Uterus (tissue), 2 donors: ENCODE data around the gene DBR1.

Source experiments
- POLR2A ChIP-seq, 2 donors: fragments of 450-650 bp; IDR thresholded peaks; one replicate each; pipeline ENCODE4 v1.6.1; 2016; ENCODE audit warnings: antibody characterized with exemption in 2 of 2, mild to moderate bottlenecking in 1 of 2, moderate library complexity in 1 of 2
- TF ChIP-seq, protein P1 (sequence below), 4 experiments: fragments of 200-600 bp in 2 of 4; fragments of 450-650 bp in 2 of 4; sonication (generic) in 2 of 4; IDR thresholded peaks; one replicate each; pipeline ENCODE4 v1.5.1; 2016 to 2019; ENCODE audit warnings: antibody characterized with exemption in 4 of 4, mild to moderate bottlenecking in 2 of 4, moderate library complexity in 1 of 4

DNA sequence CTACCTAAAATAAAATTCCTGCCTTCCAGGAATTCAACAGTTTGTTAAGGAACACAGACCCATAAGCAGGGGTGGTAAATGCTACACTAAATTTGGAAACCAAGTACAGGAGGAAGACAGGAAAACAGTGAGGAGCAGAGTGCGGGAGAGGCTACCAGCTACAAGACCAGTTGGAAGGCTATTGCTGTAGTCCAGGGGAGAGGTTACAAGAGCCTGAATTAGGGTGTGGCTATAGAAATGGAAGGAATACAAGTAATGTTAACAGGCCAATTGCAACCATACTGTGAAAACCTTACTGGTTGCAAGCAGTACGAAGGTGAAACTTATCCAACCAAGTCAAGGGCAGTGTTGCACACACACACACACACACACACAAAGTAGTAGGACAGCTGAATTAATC, 11.5 kb upstream of the DBR1 start:
- TF ChIP-seq, protein P1, sequence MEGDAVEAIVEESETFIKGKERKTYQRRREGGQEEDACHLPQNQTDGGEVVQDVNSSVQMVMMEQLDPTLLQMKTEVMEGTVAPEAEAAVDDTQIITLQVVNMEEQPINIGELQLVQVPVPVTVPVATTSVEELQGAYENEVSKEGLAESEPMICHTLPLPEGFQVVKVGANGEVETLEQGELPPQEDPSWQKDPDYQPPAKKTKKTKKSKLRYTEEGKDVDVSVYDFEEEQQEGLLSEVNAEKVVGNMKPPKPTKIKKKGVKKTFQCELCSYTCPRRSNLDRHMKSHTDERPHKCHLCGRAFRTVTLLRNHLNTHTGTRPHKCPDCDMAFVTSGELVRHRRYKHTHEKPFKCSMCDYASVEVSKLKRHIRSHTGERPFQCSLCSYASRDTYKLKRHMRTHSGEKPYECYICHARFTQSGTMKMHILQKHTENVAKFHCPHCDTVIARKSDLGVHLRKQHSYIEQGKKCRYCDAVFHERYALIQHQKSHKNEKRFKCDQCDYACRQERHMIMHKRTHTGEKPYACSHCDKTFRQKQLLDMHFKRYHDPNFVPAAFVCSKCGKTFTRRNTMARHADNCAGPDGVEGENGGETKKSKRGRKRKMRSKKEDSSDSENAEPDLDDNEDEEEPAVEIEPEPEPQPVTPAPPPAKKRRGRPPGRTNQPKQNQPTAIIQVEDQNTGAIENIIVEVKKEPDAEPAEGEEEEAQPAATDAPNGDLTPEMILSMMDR (IDR thresholded peaks at IDR 0.05) = no peak
- TF ChIP-seq POLR2A (IDR thresholded peaks at IDR 0.05) = no peak
